Keratinocyte (primary cell): ENCODE measurements around the gene PLEKHG5.

Source experiments
- CTCF ChIP-seq, 3 experiments: IDR thresholded peaks in 1 of 3; conservative IDR thresholded peaks in 1 of 3; optimal IDR thresholded peaks in 1 of 3; 2 replicates in 2 of 3; 3 replicates in 1 of 3; pipeline versions ENCODE3 to v1.5.1; 2011; ENCODE audit warnings: low read length in 3 of 3, mild to moderate bottlenecking in 3 of 3, moderate library complexity in 2 of 3, control low read depth in 1 of 3, inconsistent platforms in 1 of 3; ENCODE audit not compliant: insufficient read depth in 2 of 3; ENCODE audit errors: extremely low read depth in 1 of 3
- EZH2 ChIP-seq: IDR thresholded peaks from one replicate; pipeline ENCODE4 v1.6.1; 2012; ENCODE audit warnings: inconsistent platforms, mild to moderate bottlenecking, low read length, moderate library complexity

- TF ChIP-seq CTCF (optimal IDR thresholded peaks at IDR 0.05 in 1 of 3, IDR thresholded peaks at IDR 0.05 in 1 of 3, conservative IDR thresholded peaks at IDR 0.05 in 1 of 3; ENCODE audit: extremely low read depth in 1 of 3, insufficient read depth in 2 of 3, low read length in 3 of 3): no peak
- TF ChIP-seq EZH2: no peak
Observed at GRCh38 chr1:6417961-6418667, 73.4 kb downstream of the PLEKHG5 start.
